Measurements from ENCODE around the gene METTL16. TPM values are rescaled to one million over a fixed set of nuclear protein-coding genes. Genes with fewer than 3 reads are reported as not detected.
"Not testable (repeated sequence)": the region's sequence is repeated elsewhere in the genome, so short reads cannot be mapped to it uniquely, and the experiment has no call there.

METTL16 gene
- total RNA-seq, 4 donors from 2014 or later: 25.1 to 118 (median 49.3) TPM

GRCh38 chr17:2453866-2454265 lies 57.8 kb downstream of the METTL16 start:
- intact Hi-C loops (cut with DNase I; ENCODE audit: low total_unique reads): no loop called here
- Histone ChIP-seq H3K4me1 (no peaks in the 10 kb centered on the region), H3K36me3 (no peaks in the 10 kb centered on the region)

GRCh38 chr17:2453325-2453724 lies 58.4 kb downstream of the METTL16 start:
- H3K9me3 ChIP-seq: no peaks in the 10 kb centered on the region
- intact Hi-C loops (cut with DNase I; ENCODE audit: low total_unique reads): no loop called here
- no peaks in the 10 kb centered on the region for H3K27me3 ChIP-seq

More at GRCh38 chr17:2453866-2454265, 57.8 kb downstream of the METTL16 start:
- no peak overlapping the region for H3K27ac ChIP-seq
- H3K4me3 ChIP-seq: no peak overlapping the region
- TF ChIP-seq CTCF (IDR thresholded peaks at IDR 0.05) (no peak), POLR2A (IDR thresholded peaks at IDR 0.05) (no peak)
- DNase-seq: no peak
- no peaks in the 10 kb centered on the region for H3K27me3 ChIP-seq
- no peaks in the 10 kb centered on the region for H3K9me3 ChIP-seq

GRCh38 chr17:2452216-2452750 lies 59.4 kb downstream of the METTL16 start:
- Histone ChIP-seq H3K36me3 (no peaks in the 10 kb centered on the region), H3K27me3 (no peaks in the 10 kb centered on the region), H3K4me1 (no peaks in the 10 kb centered on the region), H3K9me3 (no peaks in the 10 kb centered on the region), H3K27ac (no peak overlapping the region), H3K4me3 (no peak overlapping the region)
- intact Hi-C loops (cut with DNase I; ENCODE audit: low total_unique reads): no loop called here
- no peak for TF ChIP-seq POLR2A (IDR thresholded peaks at IDR 0.05)
- DNase-seq: no peak

More at GRCh38 chr17:2453325-2453724, 58.4 kb downstream of the METTL16 start:
- Histone ChIP-seq H3K36me3 (no peaks in the 10 kb centered on the region), H3K27ac (no peak overlapping the region), H3K4me3 (no peak overlapping the region), H3K4me1 (no peaks in the 10 kb centered on the region)
- TF ChIP-seq CTCF (IDR thresholded peaks at IDR 0.05) (no peak), POLR2A (IDR thresholded peaks at IDR 0.05) (no peak)
- DNase-seq: no peak

GRCh38 chr17:2450016-2450650 lies 61.6 kb downstream of the METTL16 start:
- Histone ChIP-seq H3K36me3 (no peaks in the 10 kb centered on the region), H3K27ac (no peak overlapping the region), H3K4me3 (no peak overlapping the region), H3K27me3 (no peaks in the 10 kb centered on the region), H3K9me3 (no peaks in the 10 kb centered on the region), H3K4me1 (no peaks in the 10 kb centered on the region)
- intact Hi-C loops (cut with DNase I; ENCODE audit: low total_unique reads): no loop called here
- TF ChIP-seq POLR2A (IDR thresholded peaks at IDR 0.05) (no peak), CTCF (IDR thresholded peaks at IDR 0.05) (no peak)
- DNase-seq: no peak

GRCh38 chr17:2449486-2449885 lies 62.2 kb downstream of the METTL16 start:
- Histone ChIP-seq H3K4me3 (no peak overlapping the region), H3K9me3 (no peaks in the 10 kb centered on the region), H3K27ac (no peak overlapping the region), H3K36me3 (no peaks in the 10 kb centered on the region), H3K4me1 (no peaks in the 10 kb centered on the region), H3K27me3 (no peaks in the 10 kb centered on the region)
- no peak for TF ChIP-seq CTCF (IDR thresholded peaks at IDR 0.05)
- no peak for TF ChIP-seq POLR2A (IDR thresholded peaks at IDR 0.05)
- no peak for DNase-seq
- intact Hi-C loops (cut with DNase I; ENCODE audit: low total_unique reads): no loop called here

- H3K27ac ChIP-seq; intact Hi-C loops (cut with DNase I; ENCODE audit: low total_unique reads); H3K9me3 ChIP-seq; H3K4me3 ChIP-seq; H3K4me1 ChIP-seq; H3K36me3 ChIP-seq; H3K27me3 ChIP-seq; DNase-seq: not testable (repeated sequence)
Measured at GRCh38 chr17:2447479-2447878, 64.2 kb downstream of the METTL16 start.

Measured in uterus (tissue), 4 donors.